HEK293T (cell line): ENCODE results near the gene LSM4.
"Not testable (repeated sequence)": the region's sequence is repeated elsewhere in the genome, so short reads cannot be mapped to it uniquely, and the experiment has no call there.

ENCODE experiments used
- CTCF ChIA-PET: fragments of 350-600 bp; formaldehyde crosslinking; extraction: SDS; loops from one replicate; lab custom pipeline; 2021; ENCODE audit warnings: antibody characterized with exemption, inconsistent platforms; lab: Yijun Ruan, JAX
- POLR2A ChIA-PET: fragments of 350-600 bp; formaldehyde crosslinking; extraction: SDS; loops from one replicate; lab custom pipeline; 2020; ENCODE audit warnings: antibody characterized with exemption, inconsistent platforms; lab: Yijun Ruan, JAX
- DNase-seq: peaks from one replicate; pipeline ENCODE4 v3.0.0; 2012; ENCODE audit warnings: mixed read lengths; ENCODE audit errors: extremely low spot score
- ARNT ChIP-seq: fragments of 450-650 bp; IDR thresholded peaks from 2 replicates; pipeline ENCODE4 v1.6.1; 2017; ENCODE audit warnings: mild to moderate bottlenecking
- BHLHE40 ChIP-seq: fragments of 450-650 bp; IDR thresholded peaks from 2 replicates; pipeline ENCODE4 v1.6.1; 2016; ENCODE audit warnings: mild to moderate bottlenecking, moderate library complexity, borderline replicate concordance
- CTBP1 ChIP-seq: fragments of 450-650 bp; IDR thresholded peaks from 2 replicates; pipeline ENCODE4 v1.6.1; 2016; ENCODE audit warnings: borderline replicate concordance
- ELF4 ChIP-seq: fragments of 450-650 bp; IDR thresholded peaks from 2 replicates; pipeline ENCODE4 v1.6.1; 2017; ENCODE audit warnings: antibody characterized with exemption
- FOXA1 ChIP-seq: fragments of 450-650 bp; IDR thresholded peaks from 2 replicates; pipeline ENCODE4 v1.6.1; 2016; ENCODE audit warnings: mild to moderate bottlenecking
- FOXK2 ChIP-seq: fragments of 450-650 bp; IDR thresholded peaks from 2 replicates; pipeline ENCODE4 v1.6.1; 2016; ENCODE audit warnings: mild to moderate bottlenecking
- FOXM1 ChIP-seq: fragments of 450-650 bp; IDR thresholded peaks from 2 replicates; pipeline ENCODE4 v1.6.1; 2017; ENCODE audit warnings: mild to moderate bottlenecking, borderline replicate concordance
- HDGF ChIP-seq: fragments of 450-650 bp; IDR thresholded peaks from 2 replicates; pipeline ENCODE4 v1.6.1; 2017; ENCODE audit warnings: antibody characterized with exemption, borderline replicate concordance
- L3MBTL2 ChIP-seq: fragments of 450-650 bp; conservative IDR thresholded peaks from 2 replicates; pipeline ENCODE4 v1.6.1; 2016; ENCODE audit warnings: mild to moderate bottlenecking
- LEF1 ChIP-seq: fragments of 450-650 bp; IDR thresholded peaks from 2 replicates; pipeline ENCODE4 v1.6.1; 2017; ENCODE audit warnings: mild to moderate bottlenecking, borderline replicate concordance
- NFRKB ChIP-seq: fragments of 450-650 bp; IDR thresholded peaks from 2 replicates; pipeline ENCODE4 v1.6.1; 2016; ENCODE audit warnings: mild to moderate bottlenecking, moderate library complexity
- SP1 ChIP-seq: fragments of 450-650 bp; IDR thresholded peaks from 2 replicates; pipeline ENCODE4 v1.6.1; 2017
- SUZ12 ChIP-seq: fragments of 450-650 bp; IDR thresholded peaks from 2 replicates; pipeline ENCODE4 v1.6.1; 2016; ENCODE audit warnings: mild to moderate bottlenecking
- TARDBP ChIP-seq: fragments of 450-650 bp; IDR thresholded peaks from 2 replicates; pipeline ENCODE4 v1.6.1; 2016
- ZNF384 ChIP-seq: fragments of 450-650 bp; IDR thresholded peaks from 2 replicates; pipeline ENCODE4 v1.6.1; 2016
- TF ChIP-seq, protein P1 (sequence below): fragments of 450-650 bp; IDR thresholded peaks from 2 replicates; pipeline ENCODE4 v1.6.1; 2016

Gene LSM4

DNA sequence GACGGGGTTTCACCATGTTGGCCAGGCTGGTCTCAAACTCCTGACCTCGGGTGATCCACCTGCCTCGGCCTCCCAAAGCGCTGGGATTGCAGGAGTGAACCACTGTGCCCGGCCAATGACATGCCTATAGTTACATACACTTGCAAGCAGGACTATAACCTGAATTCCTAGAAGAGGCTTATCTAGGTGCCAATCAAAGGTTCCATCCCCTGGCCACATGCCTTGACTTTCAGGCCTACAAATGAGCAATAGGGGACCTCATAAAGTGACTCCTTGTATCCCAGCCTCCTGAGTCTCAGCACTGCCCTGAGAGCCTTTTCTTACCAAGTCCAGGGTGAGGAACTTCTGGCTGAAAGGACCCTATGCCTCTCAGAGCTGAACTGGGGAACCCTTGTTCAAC, 3.9 kb upstream of the LSM4 start:
- ChIA-PET POLR2A (interaction anchor here (21.8 kb wide), 1 partner anchor 48 kb away, joined by 491 read pairs; the partner anchor contains the start of genes IQCN and JUND), CTCF (interaction anchor here (3.8 kb wide), 1 partner anchor 47 kb away, joined by 44 read pairs; the partner anchor contains the start of gene JUND)
- no peak for TF ChIP-seq CTBP1
- TF ChIP-seq SUZ12 = no peak
- no peak for TF ChIP-seq L3MBTL2
- no peak for TF ChIP-seq ELF4
- TF ChIP-seq NFRKB = no peak
- TF ChIP-seq, protein P1, sequence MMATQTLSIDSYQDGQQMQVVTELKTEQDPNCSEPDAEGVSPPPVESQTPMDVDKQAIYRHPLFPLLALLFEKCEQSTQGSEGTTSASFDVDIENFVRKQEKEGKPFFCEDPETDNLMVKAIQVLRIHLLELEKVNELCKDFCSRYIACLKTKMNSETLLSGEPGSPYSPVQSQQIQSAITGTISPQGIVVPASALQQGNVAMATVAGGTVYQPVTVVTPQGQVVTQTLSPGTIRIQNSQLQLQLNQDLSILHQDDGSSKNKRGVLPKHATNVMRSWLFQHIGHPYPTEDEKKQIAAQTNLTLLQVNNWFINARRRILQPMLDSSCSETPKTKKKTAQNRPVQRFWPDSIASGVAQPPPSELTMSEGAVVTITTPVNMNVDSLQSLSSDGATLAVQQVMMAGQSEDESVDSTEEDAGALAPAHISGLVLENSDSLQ = no peak
- no peak for TF ChIP-seq TARDBP
- no peak for TF ChIP-seq LEF1
- TF ChIP-seq SP1 = no peak
- TF ChIP-seq ZNF384 = no peak
- no peak for TF ChIP-seq FOXM1
- no peak for TF ChIP-seq HDGF
- no peak for TF ChIP-seq FOXA1
- no peak for TF ChIP-seq FOXK2
- TF ChIP-seq ARNT = no peak
- TF ChIP-seq BHLHE40 = no peak
- DNase-seq = no peak

DNA sequence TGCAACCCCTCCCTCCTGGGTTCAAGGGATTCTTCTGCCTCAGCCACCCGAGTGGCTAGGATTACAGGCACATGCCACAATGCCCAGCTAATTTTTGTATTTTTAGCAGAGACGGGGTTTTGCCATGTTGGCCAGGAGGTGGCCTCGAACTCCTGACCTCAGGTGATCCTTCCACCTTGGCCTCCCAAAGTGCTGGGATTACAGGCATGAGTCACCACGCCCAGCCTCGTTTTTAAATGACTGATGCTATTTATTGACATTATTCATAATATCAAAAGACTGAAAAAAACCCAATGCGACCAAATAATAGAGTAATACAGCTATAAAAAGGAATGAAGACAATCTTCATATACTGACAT, 1.5 kb upstream of the LSM4 start:
- POLR2A ChIA-PET = interaction anchor here (21.8 kb wide), 1 partner anchor 46 kb away, joined by 491 read pairs; the partner anchor contains the start of genes IQCN and JUND

GRCh38 chr19:18322318-18322758, 538 bp downstream of the LSM4 start:
- ChIA-PET POLR2A (interaction anchor here (0.8 to 21.8 kb wide), 20 partner anchors 9 to 117 kb away, joined by 3 to 491 read pairs (median 4); partner anchors contain the start of genes IQCN, JUND and SSBP4), CTCF (interaction anchor here (0.6 to 3.6 kb wide), 5 partner anchors 11 to 92 kb away, joined by 3 to 59 read pairs (median 7); partner anchors contain the start of gene JUND)

More for the DNA sequence above, 1.5 kb upstream of the LSM4 start:
- not testable (repeated sequence) for DNase-seq
- CTCF ChIA-PET = interaction anchor here (3.8 kb wide), 1 partner anchor 45 kb away, joined by 44 read pairs; the partner anchor contains the start of gene JUND

GRCh38 chr19:18321734-18322102, 1.2 kb downstream of the LSM4 start:
- TF ChIP-seq L3MBTL2 = no peak
- no peak for TF ChIP-seq FOXK2
- TF ChIP-seq FOXA1 = no peak
- TF ChIP-seq, protein P1 = no peak
- TF ChIP-seq ARNT = no peak
- no peak for TF ChIP-seq HDGF
- TF ChIP-seq TARDBP = no peak
- no peak for TF ChIP-seq ELF4
- no peak for TF ChIP-seq ZNF384
- TF ChIP-seq SP1 = no peak
- no peak for TF ChIP-seq NFRKB
- DNase-seq = no peak
- POLR2A ChIA-PET = interaction anchor here (0.8 to 21.8 kb wide), 16 partner anchors 8 to 99 kb away, joined by 3 to 491 read pairs (median 6); partner anchors contain the start of genes IQCN, JUND and SSBP4
- CTCF ChIA-PET = interaction anchor here (1.2 to 3.6 kb wide), 3 partner anchors 17 to 46 kb away, joined by 7 to 59 read pairs (median 8); partner anchors contain the start of gene JUND

More at GRCh38 chr19:18322318-18322758, 538 bp downstream of the LSM4 start:
- DNase-seq = no peak
- TF ChIP-seq FOXA1 = no peak
- TF ChIP-seq TARDBP = no peak
- no peak for TF ChIP-seq FOXK2
- TF ChIP-seq ZNF384 = no peak
- no peak for TF ChIP-seq LEF1
- TF ChIP-seq HDGF = no peak
- no peak for TF ChIP-seq ARNT
- no peak for TF ChIP-seq ELF4
- TF ChIP-seq CTBP1 = no peak
- TF ChIP-seq NFRKB = no peak
- TF ChIP-seq, protein P1 = no peak
- TF ChIP-seq SP1 = no peak
- TF ChIP-seq SUZ12 = no peak
- no peak for TF ChIP-seq FOXM1
- TF ChIP-seq BHLHE40 = no peak
- no peak for TF ChIP-seq L3MBTL2

DNA sequence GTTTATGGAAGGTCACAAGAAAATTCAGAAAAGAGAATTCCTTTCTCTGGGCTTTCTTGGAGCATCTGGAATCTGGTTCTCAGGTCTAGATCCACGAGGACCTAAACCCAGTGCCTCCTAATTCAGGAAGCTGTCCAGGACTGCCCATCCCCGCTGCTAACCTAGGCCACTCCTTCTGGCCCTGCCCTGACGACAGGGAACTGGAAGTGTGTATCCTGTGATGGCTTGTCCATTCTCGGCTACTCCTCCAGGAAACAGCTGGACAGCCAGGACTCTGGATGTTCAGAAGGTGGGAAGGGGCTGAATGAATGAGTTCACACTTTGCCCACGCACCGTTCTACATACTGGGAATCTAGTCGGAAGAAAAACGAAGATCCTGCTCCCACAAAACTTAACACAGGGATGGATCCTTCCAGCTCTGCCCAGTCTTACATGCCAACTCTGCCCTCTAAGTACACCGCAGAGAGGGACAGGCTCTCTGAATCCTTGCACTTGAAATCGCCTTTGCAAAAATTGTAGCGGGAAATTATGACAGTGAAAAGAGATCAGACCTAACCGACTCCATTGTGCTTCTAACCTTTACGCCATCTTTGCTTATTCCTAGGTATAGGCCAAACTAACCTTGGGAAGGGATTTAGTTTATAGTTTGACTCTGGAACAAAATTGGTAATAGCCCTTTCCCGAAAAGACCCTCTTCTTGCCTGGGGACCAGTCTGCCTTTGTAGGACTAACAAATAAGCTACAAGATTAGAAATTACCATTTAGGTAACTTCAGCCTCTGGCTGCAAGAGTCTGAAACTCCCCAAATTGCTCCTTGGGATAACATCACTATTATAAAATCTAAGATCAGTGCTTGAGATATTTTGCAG, 1.8 kb downstream of the LSM4 start:
- no peak for DNase-seq
- ChIA-PET POLR2A (interaction anchor here (0.6 to 21.8 kb wide), 10 partner anchors 7 to 179 kb away, joined by 3 to 491 read pairs (median 4); partner anchors contain the start of genes IQCN and JUND), CTCF (interaction anchor here (0.6 to 3.6 kb wide), 2 partner anchors 20 to 41 kb away, joined by 3 to 59 read pairs; partner anchors contain the start of gene JUND)
- TF ChIP-seq, protein P1 = no peak
- no peak for TF ChIP-seq ARNT
- no peak for TF ChIP-seq LEF1
- no peak for TF ChIP-seq SUZ12
- TF ChIP-seq TARDBP = no peak
- no peak for TF ChIP-seq NFRKB
- no peak for TF ChIP-seq ELF4
- no peak for TF ChIP-seq CTBP1
- TF ChIP-seq ZNF384 = no peak
- TF ChIP-seq BHLHE40 = no peak
- TF ChIP-seq FOXK2 = no peak
